ENCODE data around the gene SBF2. TPM values are rescaled to one million over a fixed set of nuclear protein-coding genes. Genes with fewer than 3 reads are reported as not detected.
"Not testable (repeated sequence)": the region's sequence is repeated elsewhere in the genome, so short reads cannot be mapped to it uniquely, and the experiment has no call there.

Gene SBF2
- total RNA-seq, 2 donors from 2014 or later = 30.5 to 47.0 TPM

- no peak overlapping the region for H3K27ac ChIP-seq
- H3K4me3 ChIP-seq = no peak overlapping the region
- H3K9me3 ChIP-seq = no peaks in the 10 kb centered on the region
- no peak for DNase-seq
- intact Hi-C loops (cut with DNase I) = no loop called here
- no peak for TF ChIP-seq CTCF (IDR thresholded peaks at IDR 0.05)
- no peaks in the 10 kb centered on the region for H3K27me3 ChIP-seq
- H3K4me1 ChIP-seq = no peaks in the 10 kb centered on the region
- no peaks in the 10 kb centered on the region for H3K36me3 ChIP-seq
- no peak overlapping the region for H3K9ac ChIP-seq (ENCODE audit: low read depth in 2 of 2, low read length in 2 of 2)
Observed at GRCh38 chr11:10267821-10268220, 26.2 kb downstream of the SBF2 start.

- no peak for TF ChIP-seq CTCF (IDR thresholded peaks at IDR 0.05)
- Histone ChIP-seq H3K9ac (ENCODE audit: low read depth in 2 of 2, low read length in 2 of 2) (no peak overlapping the region), H3K4me1 (no peaks in the 10 kb centered on the region), H3K27ac (no peak overlapping the region), H3K36me3 (no peaks in the 10 kb centered on the region), H3K9me3 (no peaks in the 10 kb centered on the region), H3K4me3 (no peak overlapping the region), H3K27me3 (no peaks in the 10 kb centered on the region)
- no peak for DNase-seq
- intact Hi-C loops (cut with DNase I) = no loop called here
Observed at GRCh38 chr11:10265936-10266335, 28.1 kb downstream of the SBF2 start.

GRCh38 chr11:10264716-10265115 is 29.3 kb downstream of the SBF2 start:
- H3K4me1 ChIP-seq; DNase-seq; H3K9me3 ChIP-seq; H3K27ac ChIP-seq; intact Hi-C loops (cut with DNase I); H3K36me3 ChIP-seq; H3K4me3 ChIP-seq; H3K27me3 ChIP-seq; H3K9ac ChIP-seq (ENCODE audit: low read depth in 2 of 2, low read length in 2 of 2): not testable (repeated sequence)

GRCh38 chr11:10263929-10264328 is 30.1 kb downstream of the SBF2 start:
- no peak for TF ChIP-seq CTCF (IDR thresholded peaks at IDR 0.05)
- no peaks in the 10 kb centered on the region for H3K9me3 ChIP-seq
- H3K27ac ChIP-seq = no peak overlapping the region
- H3K9ac ChIP-seq (ENCODE audit: low read depth in 2 of 2, low read length in 2 of 2) = no peak overlapping the region
- no peaks in the 10 kb centered on the region for H3K4me1 ChIP-seq
- no peaks in the 10 kb centered on the region for H3K27me3 ChIP-seq
- no peaks in the 10 kb centered on the region for H3K36me3 ChIP-seq
- no peak for DNase-seq
- intact Hi-C loops (cut with DNase I) = no loop called here
- no peak overlapping the region for H3K4me3 ChIP-seq

GRCh38 chr11:10261821-10262220 is 32.2 kb downstream of the SBF2 start:
- TF ChIP-seq CTCF (IDR thresholded peaks at IDR 0.05) = no peak
- H3K4me1 ChIP-seq = no peaks in the 10 kb centered on the region
- H3K9me3 ChIP-seq = no peaks in the 10 kb centered on the region
- no peaks in the 10 kb centered on the region for H3K36me3 ChIP-seq
- no peak overlapping the region for H3K4me3 ChIP-seq
- intact Hi-C loops (cut with DNase I) = no loop called here
- H3K9ac ChIP-seq (ENCODE audit: low read depth in 2 of 2, low read length in 2 of 2) = no peak overlapping the region
- no peak overlapping the region for H3K27ac ChIP-seq
- no peak for DNase-seq
- H3K27me3 ChIP-seq = no peaks in the 10 kb centered on the region

- DNase-seq = no peak
- Histone ChIP-seq H3K9ac (ENCODE audit: low read depth in 2 of 2, low read length in 2 of 2) (no peak overlapping the region), H3K9me3 (no peaks in the 10 kb centered on the region), H3K27ac (no peak overlapping the region), H3K4me1 (no peaks in the 10 kb centered on the region), H3K4me3 (no peak overlapping the region), H3K36me3 (no peaks in the 10 kb centered on the region), H3K27me3 (no peaks in the 10 kb centered on the region)
- intact Hi-C loops (cut with DNase I) = no loop called here
- TF ChIP-seq CTCF (IDR thresholded peaks at IDR 0.05) = no peak
Observed at GRCh38 chr11:10257478-10257877, 36.5 kb downstream of the SBF2 start.

Measured in colonic mucosa (tissue), 4 donors.